Panc1 (cell line): ENCODE measurements around the gene SLC35E3.

ENCODE experiments used
- CTCF ChIP-seq: fragments of 450-650 bp; IDR thresholded peaks from 2 replicates; pipeline ENCODE4 v1.5.1; 2017; ENCODE audit warnings: mild to moderate bottlenecking
- POLR2AphosphoS5 ChIP-seq: IDR thresholded peaks from 2 replicates; pipeline ENCODE4 v1.6.1; 2012; ENCODE audit warnings: mild to moderate bottlenecking, low read depth, low read length, moderate library complexity
- SIN3A ChIP-seq: IDR thresholded peaks from 2 replicates; pipeline ENCODE4 v1.6.1; 2012; ENCODE audit warnings: low read depth, mild to moderate bottlenecking, low read length, moderate library complexity, borderline replicate concordance; ENCODE audit not compliant: insufficient read depth
- TF ChIP-seq, protein P1 (sequence below), 2 experiments: IDR thresholded peaks; 2 replicates each; pipeline ENCODE4 v1.6.1; 2011 to 2012; ENCODE audit warnings: low read depth in 2 of 2, control low read depth in 1 of 2, low read length in 1 of 2, mild to moderate bottlenecking in 1 of 2, moderate library complexity in 1 of 2; ENCODE audit not compliant: insufficient read depth in 1 of 2

GRCh38 chr12:68776976-68777610 is 31.1 kb downstream of the SLC35E3 start:
- TF ChIP-seq CTCF (no peak), POLR2AphosphoS5 (no peak), SIN3A (no peak)
- TF ChIP-seq, protein P1, sequence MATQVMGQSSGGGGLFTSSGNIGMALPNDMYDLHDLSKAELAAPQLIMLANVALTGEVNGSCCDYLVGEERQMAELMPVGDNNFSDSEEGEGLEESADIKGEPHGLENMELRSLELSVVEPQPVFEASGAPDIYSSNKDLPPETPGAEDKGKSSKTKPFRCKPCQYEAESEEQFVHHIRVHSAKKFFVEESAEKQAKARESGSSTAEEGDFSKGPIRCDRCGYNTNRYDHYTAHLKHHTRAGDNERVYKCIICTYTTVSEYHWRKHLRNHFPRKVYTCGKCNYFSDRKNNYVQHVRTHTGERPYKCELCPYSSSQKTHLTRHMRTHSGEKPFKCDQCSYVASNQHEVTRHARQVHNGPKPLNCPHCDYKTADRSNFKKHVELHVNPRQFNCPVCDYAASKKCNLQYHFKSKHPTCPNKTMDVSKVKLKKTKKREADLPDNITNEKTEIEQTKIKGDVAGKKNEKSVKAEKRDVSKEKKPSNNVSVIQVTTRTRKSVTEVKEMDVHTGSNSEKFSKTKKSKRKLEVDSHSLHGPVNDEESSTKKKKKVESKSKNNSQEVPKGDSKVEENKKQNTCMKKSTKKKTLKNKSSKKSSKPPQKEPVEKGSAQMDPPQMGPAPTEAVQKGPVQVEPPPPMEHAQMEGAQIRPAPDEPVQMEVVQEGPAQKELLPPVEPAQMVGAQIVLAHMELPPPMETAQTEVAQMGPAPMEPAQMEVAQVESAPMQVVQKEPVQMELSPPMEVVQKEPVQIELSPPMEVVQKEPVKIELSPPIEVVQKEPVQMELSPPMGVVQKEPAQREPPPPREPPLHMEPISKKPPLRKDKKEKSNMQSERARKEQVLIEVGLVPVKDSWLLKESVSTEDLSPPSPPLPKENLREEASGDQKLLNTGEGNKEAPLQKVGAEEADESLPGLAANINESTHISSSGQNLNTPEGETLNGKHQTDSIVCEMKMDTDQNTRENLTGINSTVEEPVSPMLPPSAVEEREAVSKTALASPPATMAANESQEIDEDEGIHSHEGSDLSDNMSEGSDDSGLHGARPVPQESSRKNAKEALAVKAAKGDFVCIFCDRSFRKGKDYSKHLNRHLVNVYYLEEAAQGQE (IDR thresholded peaks at IDR 0.05; ENCODE audit: insufficient read depth in 1 of 2, low read depth in 2 of 2, low read length in 1 of 2), result no peak
